GM21526 (cell line): Measurements from ENCODE around the gene MAF.

Experiments used
- ATAC-seq: cut with Tn5 transposase; IDR thresholded peaks from one replicate; pipeline ENCODE4 v1.9.1; 2021; ENCODE audit warnings: moderate library complexity; ENCODE audit not compliant: unreplicated experiment, low FRiP score

Gene MAF

GRCh38 chr16:79550373-79550772 is 50.2 kb downstream of the MAF start:
- no peak for ATAC-seq

GRCh38 chr16:79547085-79547484 is 53.5 kb downstream of the MAF start:
- ATAC-seq, result no peak
